Measurements from ENCODE around the gene TEDC2.

TEDC2 gene

GRCh38 chr16:2497116-2497630, 37.3 kb downstream of the TEDC2 start:
- no peak for DNase-seq

GRCh38 chr16:2497695-2498484, 38.0 kb downstream of the TEDC2 start:
- no peak for DNase-seq

GRCh38 chr16:2498531-2499253, 38.8 kb downstream of the TEDC2 start:
- DNase-seq, result no peak

GRCh38 chr16:2499454-2499853, 39.5 kb downstream of the TEDC2 start:
- DNase-seq, result no peak

GRCh38 chr16:2499890-2500429, 40.1 kb downstream of the TEDC2 start:
- DNase-seq, result no peak

GRCh38 chr16:2500430-2500917, 40.6 kb downstream of the TEDC2 start:
- no peak for DNase-seq

- peak; percentile 92 for DNase-seq
Measured at GRCh38 chr16:2500918-2501750, 41.2 kb downstream of the TEDC2 start.

GRCh38 chr16:2501946-2502895, 42.3 kb downstream of the TEDC2 start:
- peak; percentile 24 for DNase-seq

GRCh38 chr16:2505695-2506094, 45.8 kb downstream of the TEDC2 start:
- DNase-seq, result peak; percentile 7

- peak; percentile 22 for DNase-seq
Measured at GRCh38 chr16:2507052-2507659, 47.2 kb downstream of the TEDC2 start.

GRCh38 chr16:2507665-2508064, 47.8 kb downstream of the TEDC2 start:
- DNase-seq, result peak; percentile 23

- DNase-seq, result peak; percentile 11
Measured at GRCh38 chr16:2508722-2509400, 49.0 kb downstream of the TEDC2 start.

GRCh38 chr16:2511128-2511800, 51.4 kb downstream of the TEDC2 start:
- peak; percentile 62 for DNase-seq

- DNase-seq, result peak; percentile 25
Measured at GRCh38 chr16:2511996-2512734, 52.3 kb downstream of the TEDC2 start.

- DNase-seq, result peak; percentile 44
Measured at GRCh38 chr16:2512735-2513404, 53.0 kb downstream of the TEDC2 start.

- peak; percentile 93 for DNase-seq
Measured at GRCh38 chr16:2513405-2514332, 53.8 kb downstream of the TEDC2 start, which contains the start of gene ATP6V0C. Gene ATP6V0C, plus strand, starts transcription at chr16:2513952. Its CDS starts 152 bp downstream, at chr16:2514104.
